ENCODE measurements around the gene PPAN.

Gene PPAN

DNA sequence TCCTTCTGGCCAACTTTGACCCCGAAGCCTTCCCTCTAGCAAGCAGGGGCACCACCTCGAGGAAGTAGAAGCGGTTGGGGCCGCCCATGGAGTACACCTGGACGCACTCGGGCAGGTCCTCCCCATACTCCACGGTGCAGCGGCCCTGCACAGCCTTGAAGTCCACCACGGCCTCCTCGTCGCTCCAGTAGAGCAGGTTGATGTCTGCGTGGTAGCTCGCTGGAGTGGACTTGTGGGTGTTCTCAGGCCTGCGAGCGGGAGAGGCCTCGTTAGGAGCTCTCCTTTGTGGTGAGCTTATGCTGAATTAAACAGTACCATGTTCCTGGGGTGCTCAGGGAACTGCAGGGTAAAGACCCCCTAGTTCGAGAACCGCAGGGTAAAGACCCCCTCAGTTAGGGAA lies 35.8 kb downstream of the PPAN start:
- DNase-seq: no peak

GRCh38 chr19:10142701-10143375 lies 36.7 kb downstream of the PPAN start:
- no peak for DNase-seq

DNA sequence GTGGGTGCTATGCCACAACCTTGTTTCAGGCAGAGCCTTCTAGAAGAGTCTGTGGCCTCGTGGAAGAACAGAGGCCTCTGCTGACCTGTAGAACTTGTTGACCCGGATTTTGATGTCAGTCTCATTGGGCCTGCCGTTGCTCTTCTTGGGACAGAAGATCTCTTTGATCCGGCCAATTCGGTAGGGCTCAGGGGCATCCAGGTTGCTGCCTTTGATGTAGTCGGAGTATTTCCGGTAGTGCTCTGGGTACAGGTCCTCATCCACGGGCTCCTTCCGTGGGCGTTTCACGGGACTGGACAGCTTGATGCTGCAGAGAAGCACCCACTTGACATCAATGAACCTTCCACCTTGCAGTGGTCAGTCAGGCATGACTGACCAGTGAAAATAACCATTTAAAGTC lies 37.5 kb downstream of the PPAN start:
- no peak for DNase-seq

DNA sequence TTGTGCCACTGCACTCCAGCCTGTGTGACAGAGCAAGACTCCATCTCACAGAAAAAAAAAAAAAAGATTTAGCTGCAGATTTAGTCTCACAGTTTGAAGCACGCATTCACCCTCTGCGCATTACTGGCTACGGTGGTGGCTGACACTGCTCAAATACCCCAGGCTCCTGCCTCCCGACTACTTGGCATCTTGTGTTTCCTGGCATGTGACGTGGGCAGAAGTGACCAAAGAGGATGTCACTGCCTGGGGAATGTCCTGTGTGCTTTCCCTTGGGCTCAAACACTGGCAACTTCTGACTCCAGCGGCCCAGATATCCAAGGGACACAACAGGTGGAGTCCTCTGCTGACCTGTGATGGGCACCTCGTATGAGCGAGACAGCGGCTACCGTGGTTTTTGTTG lies 38.2 kb downstream of the PPAN start:
- DNase-seq: no peak

GRCh38 chr19:10145031-10145430 lies 38.9 kb downstream of the PPAN start:
- DNase-seq: no peak

DNA sequence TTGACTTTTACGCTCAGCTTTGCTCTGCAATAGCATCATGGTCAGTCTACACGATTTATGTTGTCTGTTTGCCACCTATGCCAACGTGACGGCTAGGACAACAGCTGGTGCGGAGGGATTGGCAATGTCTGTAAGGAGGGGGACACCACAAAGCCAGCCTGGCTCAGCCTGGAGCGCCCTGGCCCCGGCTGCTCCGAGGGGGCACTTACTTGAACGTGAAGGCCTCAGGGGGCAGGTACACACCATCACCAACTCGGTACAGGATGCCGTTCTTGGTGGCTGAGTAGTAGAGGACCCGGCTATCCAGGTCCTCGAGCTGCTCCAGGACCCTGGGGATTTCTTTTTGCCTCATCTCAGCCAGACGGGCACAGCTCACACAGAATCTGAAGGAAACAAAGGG lies 40.0 kb downstream of the PPAN start:
- DNase-seq: no peak

DNA sequence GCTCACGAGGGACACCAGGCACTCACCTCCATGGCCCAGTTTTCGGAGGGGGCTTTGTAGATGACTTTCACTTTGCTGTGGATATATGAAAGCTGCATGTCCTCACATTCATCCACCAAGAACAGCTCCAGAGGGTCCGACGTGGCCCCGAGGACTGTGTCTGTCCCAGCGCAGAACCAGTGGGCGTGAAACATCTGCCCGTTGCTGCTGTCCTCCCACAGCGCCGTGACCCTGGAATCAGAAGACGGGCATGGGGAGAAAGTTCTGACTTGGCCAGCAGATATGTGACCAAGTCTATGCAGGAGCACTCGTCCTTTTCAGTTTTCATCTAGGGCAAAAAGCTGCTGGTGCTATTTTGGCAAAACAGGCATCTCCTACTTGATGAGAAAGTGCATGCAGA lies 43.3 kb downstream of the PPAN start:
- no peak for DNase-seq

- DNase-seq: no peak
Observed at GRCh38 chr19:10151521-10151920, 45.4 kb downstream of the PPAN start.

DNA sequence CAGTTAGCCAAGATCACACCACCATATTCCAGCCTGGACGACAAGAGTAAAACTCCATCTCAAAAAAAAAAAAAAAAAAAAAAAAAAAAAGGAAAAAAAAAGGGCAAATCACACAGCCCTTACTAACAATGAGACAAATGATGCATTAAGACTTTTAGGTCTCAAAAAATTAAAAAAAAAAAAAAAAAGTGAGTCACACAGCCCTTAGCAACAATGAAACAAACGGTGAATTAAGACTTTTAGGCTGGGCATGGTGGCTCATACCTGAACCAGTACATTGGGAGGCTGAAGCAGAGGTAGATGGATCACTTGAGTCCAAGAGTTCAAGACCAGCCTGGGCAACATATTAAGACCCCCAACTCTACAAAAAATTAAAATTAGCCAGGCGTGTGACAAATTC lies 45.9 kb downstream of the PPAN start:
- DNase-seq: no peak

DNA sequence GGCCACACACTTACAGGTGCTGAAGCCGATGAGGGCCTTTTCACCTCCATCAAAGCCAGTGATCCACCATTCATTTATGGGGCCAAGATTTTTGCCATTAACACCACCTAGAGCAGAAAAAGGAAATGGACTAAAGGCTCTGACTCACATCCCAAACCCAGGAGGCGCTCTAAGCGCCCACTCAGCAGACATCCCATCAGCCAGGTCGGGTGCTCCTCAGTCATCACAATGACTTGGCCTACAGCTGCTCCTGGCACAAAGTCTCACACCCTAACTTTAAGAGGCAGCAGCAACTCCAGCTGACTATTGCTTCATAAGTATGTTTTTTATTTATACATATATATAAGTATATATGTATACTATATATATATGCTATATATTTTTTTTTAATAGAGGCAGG lies 49.7 kb downstream of the PPAN start:
- DNase-seq: no peak

GRCh38 chr19:10158071-10158470 lies 51.9 kb downstream of the PPAN start:
- DNase-seq: no peak

DNA sequence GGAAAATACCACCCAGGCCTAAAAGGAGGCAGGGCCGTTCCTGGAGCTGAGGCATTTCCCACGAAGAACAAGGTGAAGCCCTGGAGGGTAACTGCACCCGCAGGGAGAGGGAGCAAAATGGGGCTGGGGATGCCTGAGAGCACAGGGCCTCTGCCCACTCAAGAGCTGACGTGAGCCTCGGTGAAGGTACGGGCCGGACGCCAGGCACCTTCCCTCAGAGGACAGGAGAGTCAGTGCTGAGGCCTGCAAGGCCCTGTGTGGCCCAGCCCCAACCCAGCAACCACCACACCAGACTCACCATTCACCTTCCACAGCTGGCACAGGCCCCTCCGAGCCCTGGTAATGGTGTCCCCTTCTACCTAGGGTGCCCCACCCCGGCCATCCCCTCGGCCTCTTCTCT lies 52.3 kb downstream of the PPAN start:
- no peak for DNase-seq

GRCh38 chr19:10159610-10160009 lies 53.4 kb downstream of the PPAN start:
- no peak for DNase-seq

Measured in fibroblast of upper back skin (primary cell).